KBM-7 (cell line): ENCODE measurements around the gene PDZRN3.

Experiments
- DNase-seq: peaks from one replicate; pipeline ENCODE4 v3.0.0-alpha.2; 2015
- in situ Hi-C: fragments of 300-500 bp; cut with MboI; formaldehyde crosslinking; loops from 2 replicates; pipeline ENCODE4 v1.14.3; 2020; ENCODE audit warnings: low sequenced_read_pairs, low pct_unique_long_range_greater_than_20kb, mixed read lengths

The PDZRN3 gene

DNA sequence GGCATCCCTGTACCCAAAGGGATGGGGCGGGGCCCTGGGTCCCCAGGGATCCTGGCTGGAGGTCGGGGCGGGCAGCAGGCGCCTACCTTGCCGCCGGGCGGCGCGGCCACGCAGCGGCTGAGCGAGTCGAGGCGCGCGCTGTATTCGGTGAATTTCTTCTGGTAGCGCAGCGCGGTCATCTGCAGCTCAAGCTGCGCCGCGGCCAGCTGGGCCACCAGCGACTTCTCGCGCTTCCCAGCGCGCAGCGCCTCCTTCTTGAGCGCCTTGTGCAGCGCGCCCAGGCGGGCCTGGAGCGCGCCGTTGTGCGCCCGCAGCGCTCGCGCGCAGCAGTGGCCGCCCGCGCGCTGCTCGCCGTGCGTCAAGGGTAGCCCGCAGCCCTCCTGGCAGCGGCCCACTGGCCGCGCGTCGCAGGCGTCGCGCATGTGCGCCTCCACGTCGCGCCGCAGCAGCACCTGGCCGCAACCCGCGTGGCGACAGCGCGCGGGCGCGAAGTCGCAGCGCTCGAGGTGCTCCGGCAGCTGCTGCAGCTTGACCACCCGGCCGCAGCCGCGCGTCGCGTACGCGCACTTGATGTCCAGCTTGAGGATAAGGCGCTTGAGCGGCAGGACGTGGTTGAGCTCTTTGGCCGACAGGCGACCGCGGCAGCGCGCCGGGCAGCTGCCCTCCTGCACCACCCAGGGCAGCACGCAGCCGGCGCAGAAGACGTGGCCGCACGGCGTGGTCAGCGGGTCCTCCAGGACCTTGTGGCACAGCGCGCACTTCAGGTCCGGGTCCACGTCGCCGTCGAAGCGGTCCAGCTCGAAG, 522 bp downstream of the PDZRN3 start:
- in situ Hi-C loops = no loop called here
- no peak for DNase-seq

DNA sequence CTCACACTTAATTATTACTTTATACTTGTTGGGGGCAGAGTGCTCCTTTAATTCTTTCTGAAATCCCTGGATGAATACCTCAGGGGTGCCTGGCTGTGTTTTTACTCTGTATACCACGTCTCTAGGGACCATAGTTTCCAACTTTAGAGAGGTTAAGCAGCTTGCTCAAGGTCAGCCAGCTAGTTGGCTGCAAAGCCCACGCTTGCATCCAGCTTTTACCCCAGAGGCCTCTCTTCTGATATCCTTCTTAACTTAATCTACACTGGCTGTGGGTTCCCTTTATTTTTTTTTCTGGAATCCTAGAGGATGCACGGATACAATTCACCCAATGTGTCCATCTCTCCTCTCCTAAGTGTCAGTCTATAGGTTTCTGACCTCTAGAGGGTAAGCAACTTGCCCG, 1.4 kb downstream of the PDZRN3 start:
- in situ Hi-C loops = no loop called here
- no peak for DNase-seq

DNA sequence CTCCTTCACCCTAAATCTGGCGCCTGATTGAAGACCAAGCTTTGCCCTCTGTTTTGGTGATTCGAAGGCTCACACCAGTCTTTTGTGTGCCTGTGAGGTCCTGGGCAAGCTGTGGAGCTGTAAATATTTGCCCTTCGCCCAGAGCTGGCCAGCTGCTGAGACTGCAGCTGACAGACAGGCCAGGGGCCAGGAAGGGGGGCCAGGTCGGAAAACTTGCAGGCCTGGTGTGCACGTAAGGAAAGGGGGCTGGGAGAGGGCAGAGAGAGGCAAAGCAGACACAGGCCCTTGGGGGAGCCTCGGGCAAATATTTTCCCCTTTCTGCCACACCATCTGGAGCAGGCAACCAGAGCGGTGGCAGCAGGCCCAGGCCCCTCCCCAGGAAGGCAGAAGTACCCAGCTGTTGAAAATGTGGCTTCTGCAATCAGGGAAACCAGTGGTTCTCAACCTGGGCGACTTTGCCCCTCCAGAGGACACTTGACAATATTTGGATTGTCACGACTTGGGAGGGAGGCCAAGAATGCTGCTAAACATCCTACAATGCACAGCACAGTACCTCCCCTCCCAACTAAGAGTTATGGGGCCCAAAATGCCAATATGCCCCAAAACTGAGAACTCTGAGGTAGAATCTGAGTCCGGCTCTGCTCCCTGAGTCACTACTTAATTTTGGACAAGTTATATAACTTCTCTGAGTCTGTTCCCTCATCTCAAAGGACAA, 2.5 kb downstream of the PDZRN3 start:
- in situ Hi-C loops = no loop called here
- DNase-seq = no peak

DNA sequence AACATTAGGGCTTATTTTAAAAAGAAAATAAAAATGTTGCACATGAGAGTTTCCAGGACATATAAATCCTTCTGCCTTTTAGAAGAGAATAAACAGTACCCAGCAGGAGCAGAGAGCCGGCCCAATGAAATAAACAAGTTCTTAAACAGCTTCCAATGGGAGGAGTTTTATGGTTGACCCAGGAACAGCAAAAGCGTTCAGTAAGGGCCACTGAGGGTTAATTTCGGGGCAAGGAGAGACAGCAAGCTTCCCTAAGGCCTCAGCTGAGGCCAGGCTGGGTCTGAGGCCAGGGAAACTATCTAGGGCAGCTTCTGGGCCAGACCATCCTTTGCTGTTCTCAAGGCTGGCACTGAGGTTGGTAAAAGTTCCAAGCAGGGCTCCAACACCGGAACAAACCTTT, 3.4 kb downstream of the PDZRN3 start:
- in situ Hi-C loops = no loop called here
- DNase-seq = no peak

DNA sequence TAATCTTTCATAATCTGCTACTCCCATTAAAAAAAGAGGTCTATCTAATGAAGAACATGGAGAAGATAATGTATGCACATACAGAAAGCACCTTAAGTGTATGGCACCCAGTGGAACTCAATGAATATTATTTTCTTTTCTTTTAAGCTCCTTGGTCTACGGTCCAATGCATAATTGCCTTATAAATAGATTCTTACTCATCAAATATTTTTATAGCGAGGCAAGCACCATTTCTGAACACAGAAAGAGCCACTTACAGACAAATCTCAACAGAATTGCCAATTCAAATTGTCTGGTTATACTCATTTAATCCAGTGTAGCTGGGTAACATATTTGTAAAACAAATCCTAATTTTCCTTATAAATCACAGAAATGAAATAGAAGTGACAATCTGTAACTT, 6.3 kb downstream of the PDZRN3 start:
- in situ Hi-C loops = no loop called here
- no peak for DNase-seq

DNA sequence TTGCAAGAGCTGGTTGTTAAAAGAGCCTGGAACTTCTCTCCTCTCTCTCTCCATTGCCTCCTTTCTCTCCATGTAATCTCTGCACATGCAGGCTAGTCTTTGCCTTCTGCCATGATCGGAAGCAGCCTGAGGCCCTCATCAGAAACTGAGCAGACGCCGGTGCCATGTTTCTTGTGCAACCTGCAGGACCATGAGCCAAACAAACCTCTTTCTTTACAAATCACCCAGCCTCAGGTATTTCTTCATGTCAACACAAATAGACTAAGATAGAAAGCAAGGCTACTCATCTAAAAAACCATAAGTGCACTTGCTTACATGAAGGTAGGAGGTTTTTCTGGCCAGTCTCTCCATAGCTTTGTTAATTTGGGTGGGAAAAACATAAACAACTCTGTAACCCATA, 8.7 kb downstream of the PDZRN3 start:
- no peak for DNase-seq
- in situ Hi-C loops = no loop called here

DNA sequence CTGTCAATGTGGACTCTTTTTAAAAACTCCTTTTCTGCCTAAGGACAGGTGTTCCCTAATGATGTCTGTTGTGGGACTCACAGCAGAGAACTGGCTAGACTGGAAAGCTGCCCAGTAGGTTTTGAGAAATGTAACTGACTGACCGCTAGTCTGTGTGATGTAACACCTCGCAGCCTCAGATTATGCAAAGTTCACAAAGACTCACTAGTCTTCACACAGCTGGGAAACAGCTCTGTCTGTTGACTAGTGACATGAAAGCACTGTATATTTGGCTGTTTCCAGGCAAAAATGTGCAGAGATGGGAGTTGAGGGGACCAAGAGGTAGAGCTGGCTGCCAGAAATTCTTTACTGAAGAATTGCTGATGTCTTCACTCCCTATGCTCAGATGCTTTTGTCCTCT, 10.3 kb downstream of the PDZRN3 start:
- DNase-seq = no peak
- in situ Hi-C loops = no loop called here

DNA sequence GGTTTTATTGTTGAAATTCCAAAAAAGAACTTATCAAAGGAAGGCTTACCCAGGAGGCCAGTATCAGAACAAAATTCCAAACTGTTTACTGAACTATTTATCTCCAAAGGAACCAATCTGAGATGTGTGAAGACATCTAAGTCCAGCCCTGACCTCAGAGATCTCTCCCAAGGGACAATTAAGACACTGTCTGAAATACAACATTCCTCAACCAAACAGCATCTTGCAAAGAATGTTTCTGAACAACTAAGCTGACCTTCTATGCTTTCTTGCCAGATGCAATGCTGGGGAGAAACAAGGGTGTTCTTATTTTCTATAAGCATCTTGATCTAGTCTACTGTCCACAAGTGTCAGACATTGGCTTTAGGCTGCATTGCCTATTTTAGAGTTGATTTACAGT, 13.6 kb downstream of the PDZRN3 start:
- in situ Hi-C loops = no loop called here
- no peak for DNase-seq

DNA sequence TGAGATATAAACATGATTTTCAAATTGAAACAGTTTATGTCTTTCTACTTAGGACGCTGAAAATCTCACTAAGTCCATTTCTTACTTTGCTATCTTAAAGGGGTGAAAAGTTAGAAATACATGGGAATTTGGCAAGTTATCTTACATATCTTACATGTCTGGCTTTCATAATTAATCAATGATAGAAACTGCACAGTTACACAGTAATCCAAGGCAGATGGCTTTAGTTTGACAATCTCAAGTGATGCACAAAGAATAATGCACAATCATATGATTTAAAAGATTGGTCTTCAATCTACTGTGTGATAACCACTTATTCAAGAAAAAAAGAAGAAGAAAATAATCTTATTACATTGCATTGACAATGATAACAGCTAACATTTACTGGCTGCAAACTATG, 14.2 kb downstream of the PDZRN3 start:
- in situ Hi-C loops = no loop called here
- DNase-seq = no peak

DNA sequence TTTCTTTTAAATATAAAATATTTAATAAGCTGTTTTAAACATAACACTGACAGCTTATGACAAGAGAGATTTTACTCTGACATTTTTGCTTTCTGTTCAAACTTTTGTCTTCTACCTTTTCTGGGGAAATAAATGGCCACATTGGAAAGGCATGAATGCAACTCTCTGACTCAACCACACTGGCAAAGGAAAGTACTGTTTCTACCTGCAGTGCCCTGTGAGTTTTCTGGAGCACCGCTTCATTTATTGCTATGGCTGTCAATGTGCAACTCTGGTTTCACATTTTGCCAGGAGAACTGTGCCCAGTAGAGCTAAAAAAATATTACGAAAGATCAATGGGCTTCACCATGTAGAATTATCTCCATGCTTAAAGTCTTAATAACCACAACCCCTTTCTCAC, 15.1 kb downstream of the PDZRN3 start:
- in situ Hi-C loops = no loop called here
- no peak for DNase-seq

DNA sequence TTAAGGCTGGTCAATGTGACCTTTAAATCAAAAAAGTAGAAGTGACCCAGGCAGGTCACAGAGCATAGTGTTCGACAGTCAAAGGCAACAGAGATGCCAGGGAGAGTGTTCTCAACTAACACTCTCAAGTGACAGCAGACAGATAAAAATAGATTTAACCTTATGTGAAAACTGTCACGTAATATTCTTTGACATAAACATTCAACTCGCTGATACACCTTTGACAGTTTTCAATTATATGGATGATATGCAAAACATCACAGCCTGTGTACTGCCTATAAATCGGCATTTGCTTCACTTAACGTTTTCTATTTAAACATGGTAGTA, 15.5 kb downstream of the PDZRN3 start:
- in situ Hi-C loops = no loop called here
- no peak for DNase-seq

DNA sequence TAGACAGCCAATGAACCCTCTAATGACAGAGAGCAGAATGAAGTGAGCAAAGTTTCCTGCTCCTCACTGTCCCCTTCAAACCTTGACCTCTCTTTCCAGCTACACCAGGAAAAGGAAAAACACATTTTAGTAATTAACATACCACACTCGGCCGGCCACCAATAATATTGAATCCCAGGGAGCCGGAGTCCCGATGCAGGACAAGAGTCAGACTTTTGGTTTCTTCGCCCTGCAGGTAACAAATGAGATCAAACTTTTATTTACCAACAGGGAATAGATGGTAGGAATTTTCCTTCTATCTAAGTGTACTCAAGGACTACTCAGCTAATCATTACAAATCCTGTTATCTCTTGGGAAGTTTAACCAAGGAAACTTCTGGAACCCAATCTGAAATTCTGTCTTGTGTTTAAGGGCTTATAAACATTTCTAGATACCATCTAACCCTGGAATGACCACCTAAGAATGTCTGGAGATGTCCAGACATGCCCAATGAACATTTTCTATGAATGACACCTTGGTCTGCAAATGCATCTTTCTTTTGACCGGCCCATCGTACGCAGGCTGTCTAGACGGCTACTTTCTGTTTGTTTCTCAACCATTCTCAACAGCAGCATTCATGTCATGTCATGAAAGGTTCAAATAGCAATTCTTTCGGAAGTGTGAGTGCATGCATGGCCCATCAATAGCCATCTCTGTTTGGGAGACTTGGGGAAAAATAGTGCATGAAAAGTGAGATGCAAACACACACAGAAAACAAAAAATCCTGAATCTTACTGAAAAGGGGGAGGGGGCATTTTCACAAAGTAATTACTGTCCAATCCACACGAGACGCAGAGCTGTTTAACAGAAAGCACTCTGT, 16.1 kb downstream of the PDZRN3 start:
- in situ Hi-C loops = no loop called here
- no peak for DNase-seq

DNA sequence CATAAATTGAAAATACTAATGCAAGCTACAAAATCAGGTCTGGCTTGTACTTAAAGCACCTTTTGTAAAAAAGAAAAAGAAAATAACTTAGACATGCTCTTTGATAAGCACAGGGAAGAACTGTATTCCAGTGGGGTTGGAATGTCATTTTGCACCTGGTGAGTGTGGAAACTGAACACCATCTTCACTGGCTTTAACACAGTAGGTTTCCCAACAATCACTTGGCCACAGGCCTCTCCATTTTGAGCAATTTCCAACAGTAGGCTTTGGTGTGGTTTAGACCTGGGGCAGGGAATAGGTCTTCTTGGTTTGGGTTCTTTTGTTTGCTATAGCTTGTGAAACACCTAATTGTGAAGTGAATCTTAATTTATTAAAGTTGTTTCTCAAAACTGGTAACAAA, 18.9 kb downstream of the PDZRN3 start:
- in situ Hi-C loops = no loop called here
- DNase-seq = no peak

DNA sequence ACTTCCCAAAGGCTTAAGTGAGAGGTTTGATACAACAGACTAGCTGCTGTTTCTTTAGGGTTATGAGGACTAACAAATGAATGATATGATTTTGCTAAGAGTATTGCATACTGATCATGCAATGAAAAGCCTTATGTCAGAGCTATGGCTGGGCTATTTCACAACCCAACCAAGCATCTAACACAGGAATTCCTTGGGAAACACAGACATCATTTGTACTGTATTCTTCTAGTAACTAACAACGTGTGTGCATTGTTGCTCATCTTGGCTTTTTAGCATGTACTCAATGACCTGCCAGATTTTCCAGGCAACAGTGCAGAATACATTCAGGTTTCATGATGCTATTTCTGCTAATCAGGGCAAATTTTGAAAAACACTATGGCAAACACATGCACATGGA, 19.3 kb downstream of the PDZRN3 start:
- no peak for DNase-seq
- in situ Hi-C loops = no loop called here

DNA sequence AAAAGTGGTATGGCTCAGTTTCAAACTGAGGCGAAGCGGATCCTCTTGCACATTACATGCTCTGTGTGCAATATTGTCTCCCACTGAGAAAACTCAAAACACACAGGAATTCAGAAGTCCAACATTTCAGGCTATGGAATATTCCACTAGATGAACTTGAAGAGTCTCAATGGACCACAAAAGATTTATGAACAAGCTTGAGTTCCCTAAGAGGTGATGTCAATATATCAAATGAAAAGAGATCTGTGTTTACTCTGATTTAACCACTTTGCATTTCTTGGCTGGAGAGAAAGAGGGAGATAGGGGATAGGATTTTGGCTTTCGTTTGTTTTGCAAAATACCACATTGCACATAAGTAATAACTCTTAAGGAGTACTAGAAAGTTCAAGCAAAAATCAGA, 20.3 kb downstream of the PDZRN3 start:
- in situ Hi-C loops = no loop called here
- no peak for DNase-seq

DNA sequence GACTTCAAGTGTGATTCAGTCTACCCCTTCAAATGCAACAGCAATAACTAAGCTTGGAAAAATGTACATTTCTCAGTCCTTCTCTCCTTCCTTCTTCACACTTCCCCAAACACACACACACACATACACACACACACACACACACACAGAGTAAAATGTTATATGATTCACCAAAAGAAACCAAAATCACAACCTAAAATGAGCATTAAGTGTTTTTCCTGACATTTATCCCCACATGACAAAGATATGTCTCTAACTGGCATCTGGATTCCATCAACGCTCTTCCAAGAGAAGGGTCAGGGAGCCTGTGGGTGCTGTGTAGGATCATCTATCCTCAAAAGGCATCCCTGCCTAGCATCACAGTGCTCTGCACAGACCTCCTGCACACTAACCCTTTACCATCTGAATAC, 21.0 kb downstream of the PDZRN3 start:
- no peak for DNase-seq
- in situ Hi-C loops = no loop called here

DNA sequence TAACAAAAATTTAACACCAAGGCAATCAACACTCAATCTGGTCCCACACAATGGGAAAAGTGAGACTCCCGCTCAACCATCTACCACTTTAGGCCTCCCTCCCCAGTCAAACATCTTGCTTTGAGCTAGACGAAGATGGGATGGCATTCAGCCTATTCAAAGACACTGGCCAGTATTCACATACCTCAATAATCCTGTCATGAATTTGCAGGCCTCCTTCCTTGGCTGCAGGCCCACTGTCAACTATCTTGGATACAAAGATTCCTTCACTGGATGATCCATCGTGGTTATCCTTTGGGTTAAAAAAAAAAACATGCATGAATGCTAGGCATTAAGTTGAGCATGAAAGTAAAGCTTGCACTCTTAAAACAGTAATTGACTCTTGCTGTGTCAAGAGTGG, 22.6 kb downstream of the PDZRN3 start:
- in situ Hi-C loops = no loop called here
- DNase-seq = no peak

DNA sequence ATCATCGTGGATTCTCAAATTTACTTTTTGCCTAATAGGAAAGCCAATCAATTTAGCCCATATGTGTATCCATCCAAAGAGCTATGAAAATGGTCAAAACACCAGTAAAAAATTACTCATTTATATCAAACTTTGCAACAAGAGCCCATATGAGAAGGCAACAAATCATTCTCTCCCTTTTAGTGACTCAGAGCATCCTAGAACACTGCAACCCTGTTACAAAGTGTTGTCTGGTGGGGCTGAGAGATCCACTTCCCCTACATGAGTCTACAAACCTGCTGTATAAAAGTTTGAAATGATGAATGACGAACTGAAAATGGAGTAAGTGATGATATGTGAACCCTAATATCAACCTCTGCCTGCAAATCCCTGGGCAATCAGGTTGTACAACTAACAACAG, 23.3 kb downstream of the PDZRN3 start:
- no peak for DNase-seq
- in situ Hi-C loops = no loop called here

DNA sequence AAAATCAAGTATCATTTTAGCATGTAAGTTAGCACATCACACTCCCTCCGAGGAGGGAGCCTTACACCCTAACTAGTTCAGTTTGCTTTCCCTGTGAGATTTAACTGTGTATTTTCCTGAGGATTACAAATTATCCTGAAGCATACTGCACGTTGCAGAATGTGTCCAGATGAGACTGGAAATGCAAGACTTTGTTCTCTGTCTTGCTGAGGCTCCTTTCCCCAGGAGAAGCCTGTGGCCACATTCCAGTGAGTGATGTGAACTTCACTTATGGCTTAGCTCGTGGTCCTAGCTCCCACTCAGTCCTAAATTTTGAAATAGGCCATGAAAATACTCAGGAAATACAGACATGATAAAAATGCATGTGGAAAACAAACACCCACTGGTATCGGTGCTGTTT, 23.7 kb downstream of the PDZRN3 start:
- in situ Hi-C loops = no loop called here
- no peak for DNase-seq

DNA sequence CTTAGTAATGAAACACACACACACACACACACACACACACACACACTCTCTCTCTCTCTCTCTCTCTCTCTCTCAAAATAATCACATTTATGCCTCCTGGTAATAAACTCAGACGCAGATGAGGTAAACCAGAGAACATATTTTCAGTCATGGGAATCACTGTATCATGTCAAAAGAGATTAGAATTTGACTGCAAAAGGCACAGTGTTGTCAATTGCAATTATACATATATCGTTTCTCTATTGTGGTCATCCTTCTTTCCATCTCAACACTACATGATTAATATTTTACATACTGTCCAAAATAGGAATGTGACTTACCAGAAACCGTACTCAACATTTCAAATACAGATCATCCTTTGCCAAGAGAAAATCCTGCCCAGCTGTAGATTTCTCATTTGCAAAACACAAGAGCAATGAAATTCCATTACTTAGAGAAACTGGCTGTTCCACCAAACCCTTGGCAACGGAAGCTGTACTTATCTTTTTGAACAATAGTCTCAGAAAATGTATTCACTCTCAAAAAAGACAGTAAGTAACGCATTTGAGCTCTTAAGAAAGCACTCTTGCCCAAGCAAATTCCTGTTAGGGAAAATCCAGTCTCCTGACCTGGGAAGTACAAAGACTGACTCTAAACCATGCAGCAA, 24.3 kb downstream of the PDZRN3 start:
- DNase-seq = no peak
- in situ Hi-C loops = no loop called here
